Brain microvascular endothelial cell (primary cell): ENCODE results near the gene CREB3.

ENCODE experiments used
- DNase-seq: peaks from one replicate; pipeline ENCODE4 v3.0.0-alpha.2; 2020
- H3K27ac ChIP-seq: fragments of 250-450 bp; sonication (Bioruptor Pico); 2 replicates; pipeline ENCODE4 v1.5.1; 2020; ENCODE audit warnings: mild to moderate bottlenecking, moderate library complexity
- H3K27me3 ChIP-seq: fragments of 250-450 bp; sonication (Bioruptor Pico); replicated peaks from 2 replicates; pipeline ENCODE4 v1.5.1; 2020; ENCODE audit warnings: mild to moderate bottlenecking
- H3K36me3 ChIP-seq: fragments of 250-450 bp; sonication (Bioruptor Pico); replicated peaks from 2 replicates; pipeline ENCODE4 v1.5.1; 2020; ENCODE audit warnings: mild to moderate bottlenecking
- H3K4me3 ChIP-seq: 2 replicates; pipeline ENCODE4 v1.5.1; 2011; ENCODE audit warnings: low read depth, mild to moderate bottlenecking, control low read depth, low read length, moderate library complexity
- CTCF ChIP-seq: IDR thresholded peaks from 2 replicates; pipeline ENCODE4 v1.5.1; 2011; ENCODE audit warnings: low read depth, mild to moderate bottlenecking, moderate library complexity, low read length, control low read depth, inconsistent platforms; ENCODE audit errors: missing control alignments
- in situ Hi-C: cut with HindIII; loops from 2 replicates; pipeline ENCODE4 v1.10.0; 2017; ENCODE audit warnings: low sequenced_read_pairs, low pct_ligation_motif_present

CREB3 gene

DNA sequence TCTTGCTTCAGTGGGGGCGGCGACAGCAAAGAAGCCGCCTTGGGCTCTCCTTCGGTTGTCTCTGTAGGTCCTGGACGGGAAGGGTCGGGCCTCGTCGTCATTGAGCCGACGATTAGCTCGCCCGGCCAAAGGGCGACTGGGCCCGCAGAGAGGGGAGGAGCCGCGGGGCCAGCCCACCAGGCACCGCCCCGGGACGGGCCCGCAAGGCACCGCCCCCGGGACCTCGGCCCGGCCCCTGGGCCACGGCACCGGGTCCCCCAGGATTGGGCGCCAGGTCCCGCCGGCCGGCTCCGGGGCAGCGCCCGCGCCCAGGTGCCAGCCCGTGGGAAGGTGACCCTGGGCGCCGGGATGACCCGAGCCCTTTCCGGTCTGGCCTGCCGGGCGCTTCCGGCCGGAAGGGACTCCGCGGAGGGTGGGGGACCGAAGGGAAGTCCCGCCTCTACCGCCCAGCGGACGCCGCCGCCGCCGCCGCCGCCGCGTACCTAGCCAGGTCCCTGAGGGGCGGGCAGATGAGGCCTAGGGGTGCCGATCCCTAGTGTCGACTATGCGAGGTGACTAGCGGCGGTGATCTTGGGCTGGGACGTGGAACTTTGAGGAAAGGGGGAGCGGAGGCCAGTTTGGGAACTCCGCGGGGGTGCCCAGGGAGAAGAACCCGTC, 16.5 kb downstream of the CREB3 start, which contains the start of the genes GBA2 and RGP1:
Gene GBA2 (minus strand): TSS at position 371 of the 657 bp plus-strand sequence. CDS start 524 bp downstream, outside the sequence.
Gene RGP1 (plus strand): TSS at position 430 of the 657 bp plus-strand sequence. CDS start 469 bp downstream, outside the sequence.
- H3K27me3 ChIP-seq, result no peaks in the 10 kb centered on the region
- TF ChIP-seq CTCF, result no peak
- DNase-seq, result peak; percentile 45
- peak within 1 kb of the TSS; percentile 85 for H3K4me3 ChIP-seq
- in situ Hi-C loops, result no loop called here
- H3K36me3 ChIP-seq, result peaks cover 30% of the 10 kb centered on the region
- peak within 1 kb of the TSS; percentile 81 for H3K27ac ChIP-seq

GRCh38 chr9:35749515-35750255, 17.2 kb downstream of the CREB3 start:
- no peak for DNase-seq
- Histone ChIP-seq H3K36me3 (peaks cover 27% of the 10 kb centered on the region), H3K4me3 (peak overlapping the region; percentile 85), H3K27me3 (no peaks in the 10 kb centered on the region), H3K27ac (peak overlapping the region; percentile 81)
- in situ Hi-C loops, result no loop called here
- TF ChIP-seq CTCF, result no peak

DNA sequence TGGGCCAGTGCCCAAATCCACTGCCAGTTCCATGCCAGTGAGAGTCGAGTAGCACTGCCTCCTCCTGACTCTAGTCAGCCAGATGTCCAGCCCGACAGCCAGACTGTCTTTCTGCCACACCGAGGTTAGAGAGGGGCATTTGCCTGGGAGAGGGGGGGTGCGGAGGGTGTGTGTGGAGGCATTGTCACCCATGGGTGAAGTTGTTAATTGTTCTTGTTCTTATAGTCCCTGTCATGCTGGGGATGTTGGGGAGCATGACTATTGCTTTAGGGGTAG, 17.7 kb downstream of the CREB3 start:
- Histone ChIP-seq H3K4me3 (peak overlapping the region; percentile 85), H3K27ac (no peak overlapping the region)
- DNase-seq, result no peak

DNA sequence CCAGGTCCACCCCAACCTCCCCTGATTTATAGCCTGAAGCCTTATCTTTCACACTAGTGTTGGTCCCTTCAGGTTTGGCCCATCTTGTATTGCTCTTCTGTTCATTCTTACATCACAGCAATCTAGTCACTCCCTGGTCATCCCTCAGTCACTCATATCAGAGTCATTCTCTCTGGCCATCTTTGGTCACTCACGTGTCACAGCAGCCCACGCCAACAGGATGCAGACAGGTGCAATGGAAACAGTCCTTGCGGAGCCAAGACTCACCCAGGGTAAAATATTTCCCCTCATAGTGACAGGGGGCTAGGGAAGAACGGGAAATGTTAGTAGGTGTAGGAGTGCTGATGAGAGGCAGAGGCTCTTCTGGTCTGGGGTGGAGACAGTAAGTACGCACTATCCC, 21.0 kb downstream of the CREB3 start:
- Histone ChIP-seq H3K27ac (no peak overlapping the region), H3K27me3 (no peaks in the 10 kb centered on the region), H3K36me3 (peaks cover 27% of the 10 kb centered on the region), H3K4me3 (no peak overlapping the region)
- in situ Hi-C loops, result no loop called here
- TF ChIP-seq CTCF, result no peak
- no peak for DNase-seq

More for the DNA sequence above, 17.7 kb downstream of the CREB3 start:
- TF ChIP-seq CTCF, result no peak
- H3K27me3 ChIP-seq, result no peaks in the 10 kb centered on the region
- in situ Hi-C loops, result no loop called here
- peaks cover 27% of the 10 kb centered on the region for H3K36me3 ChIP-seq

GRCh38 chr9:35754264-35754663, 21.8 kb downstream of the CREB3 start, which contains the start of gene MSMP:
Gene MSMP (minus strand): TSS chr9:35754276. CDS start chr9:35754129, 147 bp downstream.
- H3K4me3 ChIP-seq, result no peak within 1 kb of the TSS

More at GRCh38 chr9:35754264-35754663, 21.8 kb downstream of the CREB3 start, which contains the start of gene MSMP:
- DNase-seq, result no peak
- H3K36me3 ChIP-seq, result peaks cover 27% of the 10 kb centered on the region
- TF ChIP-seq CTCF, result no peak
- H3K27me3 ChIP-seq, result no peaks in the 10 kb centered on the region
- no peak within 1 kb of the TSS for H3K27ac ChIP-seq
- in situ Hi-C loops, result no loop called here
